Measurements from ENCODE around the gene ZNF724. TPM values are rescaled to one million over a fixed set of nuclear protein-coding genes. Genes with fewer than 3 reads are reported as not detected.
"Not testable (repeated sequence)": the region's sequence is repeated elsewhere in the genome, so short reads cannot be mapped to it uniquely, and the experiment has no call there.

ZNF724 gene
- total RNA-seq = 6.7 TPM

GRCh38 chr19:23249911-23250649 lies at the start of gene ZNF724:
Gene ZNF724, minus strand, starts transcription at chr19:23250394. Its CDS starts 152 bp downstream, at chr19:23250242.
- peak; percentile 99 for DNase-seq

DNA sequence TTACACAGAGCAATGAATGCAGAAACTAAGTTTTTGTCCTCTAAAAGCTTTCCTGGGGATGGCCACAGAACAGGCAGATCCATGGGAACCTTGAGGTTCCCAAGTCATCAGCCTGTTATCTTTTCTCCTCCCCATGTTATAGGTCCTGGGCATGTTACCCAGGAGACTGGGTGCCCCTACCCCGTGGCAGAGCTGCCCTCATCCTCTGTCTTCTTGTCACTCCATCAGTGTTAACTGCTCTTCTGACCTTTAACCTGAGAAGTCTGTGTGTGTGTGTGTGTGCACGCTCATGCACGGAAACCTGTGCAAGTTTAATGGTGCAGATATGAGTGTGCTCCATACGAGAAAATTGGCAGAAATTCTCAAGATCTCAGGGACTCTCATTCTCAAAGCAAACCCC lies 43.9 kb upstream of the ZNF724 start:
- DNase-seq = no peak

- DNase-seq = not testable (repeated sequence)
These were observed 39.8 kb upstream of the ZNF724 start for GRCh38 chr19:23289966-23290365.

- no peak for DNase-seq
These were observed 37.4 kb upstream of the ZNF724 start for GRCh38 chr19:23287620-23288019.

DNA sequence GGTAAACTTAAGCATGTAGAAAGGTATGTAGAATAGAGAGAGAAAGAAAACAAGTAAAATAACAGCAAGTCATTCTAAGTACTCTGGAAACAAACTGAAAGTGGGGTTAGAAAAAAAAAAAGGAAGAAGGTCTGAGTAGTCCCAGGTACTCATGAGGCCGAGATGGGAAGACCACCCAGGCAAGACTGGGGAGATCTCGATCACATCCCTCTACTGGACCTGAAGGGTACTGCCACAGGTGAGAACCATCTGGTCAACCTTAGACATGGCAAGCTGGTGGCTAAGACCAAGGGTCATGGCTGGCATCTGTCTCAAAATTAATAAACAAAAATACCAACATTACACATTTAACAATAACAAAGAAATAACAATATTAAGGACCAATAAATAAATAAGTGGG lies 36.3 kb upstream of the ZNF724 start:
- no peak for DNase-seq

GRCh38 chr19:23285948-23286347 lies 35.8 kb upstream of the ZNF724 start:
- DNase-seq = no peak

DNA sequence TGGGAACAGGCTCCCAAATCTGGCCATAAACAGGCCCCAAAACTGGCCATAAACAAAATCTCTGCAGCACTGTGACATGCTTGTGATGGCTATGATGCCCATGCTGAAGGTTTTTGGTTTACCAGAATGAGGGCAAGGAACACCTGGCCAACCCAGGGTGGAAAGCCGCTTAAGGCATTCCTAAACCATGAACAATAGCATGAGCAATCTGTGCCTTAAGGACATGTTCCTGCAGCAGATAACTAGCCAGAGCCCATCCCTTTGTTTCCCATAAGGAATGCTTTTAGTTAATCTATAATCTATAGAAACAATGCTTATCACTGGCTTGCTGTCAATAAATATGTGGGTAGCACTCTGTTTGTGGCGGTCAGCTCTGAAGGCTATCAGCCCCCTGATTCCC lies 35.1 kb upstream of the ZNF724 start:
- DNase-seq = not testable (repeated sequence)

DNA sequence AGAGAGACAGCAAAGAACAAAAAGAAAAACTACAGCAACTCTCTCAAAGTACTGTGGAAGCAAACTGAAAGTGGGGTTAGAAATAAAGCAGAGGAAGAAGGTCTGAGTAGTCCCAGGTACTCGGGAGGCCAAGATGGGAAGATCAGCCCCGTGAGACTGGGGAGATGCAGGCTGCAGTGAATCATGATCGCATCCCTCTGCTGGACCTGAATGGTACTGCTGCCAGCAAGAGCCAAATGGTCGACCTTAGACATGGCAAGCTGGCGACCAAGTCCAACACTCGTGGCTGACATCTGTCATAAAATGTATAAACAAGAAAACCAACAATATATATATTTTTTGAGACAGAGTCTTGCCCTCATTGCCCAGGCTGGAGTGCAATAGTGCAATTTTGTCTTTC lies 33.7 kb upstream of the ZNF724 start:
- peak; percentile 22 for DNase-seq

- DNase-seq = no peak
These were observed 31.6 kb upstream of the ZNF724 start for GRCh38 chr19:23281663-23282276.

GRCh38 chr19:23278118-23278517 lies 27.9 kb upstream of the ZNF724 start:
- DNase-seq = peak; percentile 4

DNA sequence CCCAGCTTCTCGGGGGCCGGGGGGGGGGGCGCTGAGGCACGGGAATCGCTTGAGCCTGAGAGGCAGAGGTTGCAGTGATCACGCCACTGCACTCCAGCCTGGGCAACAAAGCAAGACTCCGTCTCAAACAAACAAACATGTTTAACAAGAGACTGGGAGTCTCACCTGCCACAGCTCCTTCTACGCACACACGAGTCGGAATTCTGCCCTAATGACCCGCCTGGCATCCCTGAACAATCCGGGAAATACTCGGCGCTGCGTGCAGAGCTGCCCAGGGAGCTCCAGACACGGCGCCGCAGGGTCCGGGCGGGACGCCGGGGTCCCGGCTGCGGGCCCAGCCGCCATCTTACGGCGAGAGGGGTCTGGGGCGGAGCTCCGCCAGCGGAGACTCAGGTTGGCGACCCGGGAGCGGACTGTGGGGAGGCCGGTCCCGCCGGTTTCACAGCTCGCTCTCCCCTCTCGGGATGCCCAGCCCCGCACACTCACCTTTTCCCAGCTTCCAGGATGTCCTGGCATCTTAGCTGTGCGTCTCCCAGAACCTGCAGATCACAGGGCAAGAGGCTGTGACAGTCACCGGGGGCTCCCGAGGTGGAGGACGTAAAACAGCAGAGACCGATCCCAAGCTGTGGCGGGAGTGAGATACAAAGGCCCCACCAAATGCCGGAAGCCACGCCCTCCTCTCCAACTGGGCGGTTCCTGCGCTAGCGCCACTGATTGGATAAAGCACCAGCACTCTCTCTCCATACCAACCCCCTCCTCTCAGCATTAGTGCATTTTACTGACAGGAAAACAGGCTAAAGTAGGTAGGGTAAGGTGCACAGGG lies 23.6 kb upstream of the ZNF724 start:
- peak; percentile 96 for DNase-seq

GRCh38 chr19:23273022-23273589 lies 22.9 kb upstream of the ZNF724 start:
- DNase-seq = no peak

- no peak for DNase-seq
These were observed 13.8 kb upstream of the ZNF724 start for GRCh38 chr19:23263870-23264590.

DNA sequence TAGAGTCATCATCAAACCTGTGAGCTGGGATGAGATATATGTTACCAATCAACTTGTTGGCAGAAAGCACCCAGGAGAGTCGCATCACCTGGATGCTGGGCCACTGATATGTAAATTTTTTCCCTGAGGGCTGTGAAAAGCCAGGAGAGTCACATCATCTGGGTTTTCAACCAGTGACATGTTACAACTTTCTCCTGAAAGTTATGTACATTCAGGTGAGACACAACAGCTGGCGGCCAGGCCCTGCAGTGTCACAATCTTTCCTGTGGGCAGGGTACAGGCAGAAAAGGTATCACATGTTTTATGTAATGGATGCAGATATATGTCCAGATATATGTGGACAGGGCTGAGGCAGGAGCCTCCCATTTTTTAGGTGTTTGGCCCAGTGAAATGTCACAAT lies 13.2 kb upstream of the ZNF724 start:
- no peak for DNase-seq

GRCh38 chr19:23262920-23263319 lies 12.7 kb upstream of the ZNF724 start:
- no peak for DNase-seq

DNA sequence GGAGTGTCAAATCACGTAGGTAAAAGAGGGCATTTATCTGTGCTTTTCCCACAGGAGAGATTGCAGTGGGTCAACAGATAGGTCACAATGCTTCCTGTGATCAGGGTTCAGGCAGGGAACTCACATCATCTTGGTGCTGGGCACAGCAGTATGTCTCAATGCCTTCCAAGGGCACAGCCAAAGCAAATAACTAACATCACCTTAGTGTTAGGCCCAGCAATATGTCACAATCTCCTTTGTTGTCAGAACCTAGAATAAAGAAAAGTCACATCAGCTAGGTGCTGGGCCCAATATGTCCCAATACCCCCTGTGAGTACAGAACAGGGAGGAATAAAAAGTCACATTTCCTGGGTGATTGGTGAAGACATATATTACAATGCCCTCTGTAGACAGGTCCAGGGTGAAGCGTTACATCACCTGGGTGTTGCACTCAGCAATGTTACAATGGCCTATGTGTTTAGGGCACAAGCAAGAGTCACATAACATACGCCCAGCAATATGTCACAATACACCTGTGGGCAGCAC lies 11.4 kb upstream of the ZNF724 start:
- DNase-seq = no peak

- no peak for DNase-seq
These were observed 10.8 kb upstream of the ZNF724 start for GRCh38 chr19:23260956-23261355.

- DNase-seq = no peak
These were observed 9.8 kb upstream of the ZNF724 start for GRCh38 chr19:23259961-23260360.

DNA sequence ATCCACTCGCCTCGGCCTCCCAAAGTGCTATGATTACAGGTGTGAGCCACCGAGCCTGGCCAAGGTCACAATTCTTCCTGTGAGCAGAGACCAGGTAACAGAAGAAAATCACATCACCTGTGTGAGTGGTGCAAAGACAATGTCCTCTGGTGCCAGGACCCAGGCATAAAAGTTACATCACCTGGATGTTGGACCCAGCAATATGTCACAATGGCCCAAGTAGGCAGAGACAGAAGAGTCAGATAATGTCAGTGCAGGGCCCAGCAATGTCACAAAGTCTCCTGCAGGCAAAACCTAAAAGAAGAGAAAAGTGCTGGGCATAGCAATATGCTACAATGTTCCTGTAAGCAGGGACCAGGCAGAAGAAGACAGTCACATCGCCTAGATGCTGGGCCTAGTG lies 5.5 kb upstream of the ZNF724 start:
- DNase-seq = no peak

GRCh38 chr19:23254141-23254910 lies 4.1 kb upstream of the ZNF724 start:
- no peak for DNase-seq

DNA sequence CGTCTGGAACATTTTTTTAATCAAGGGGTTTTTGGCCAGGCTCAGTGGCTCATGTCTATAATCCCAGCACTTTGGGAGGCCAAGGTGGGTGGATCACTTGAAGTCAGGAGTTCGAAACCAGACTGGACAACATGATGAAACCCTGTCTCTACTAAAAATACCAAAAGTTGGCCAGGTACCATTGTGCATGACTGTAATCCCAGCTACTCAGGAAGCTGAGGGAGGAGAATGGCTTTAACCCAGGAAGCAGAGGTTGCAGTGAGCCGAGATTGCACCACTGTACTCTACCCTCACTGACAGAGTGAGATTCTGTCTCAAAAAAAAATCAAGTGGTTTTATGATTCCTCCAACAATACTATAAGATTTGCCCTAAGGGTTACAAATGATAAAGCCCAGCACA lies 3.1 kb upstream of the ZNF724 start:
- not testable (repeated sequence) for DNase-seq
